ENCODE results near the gene ATG5.
A peak's percentile ranks its signal among the peaks of the same experiment; 100 is the strongest.

ATG5 gene

DNA sequence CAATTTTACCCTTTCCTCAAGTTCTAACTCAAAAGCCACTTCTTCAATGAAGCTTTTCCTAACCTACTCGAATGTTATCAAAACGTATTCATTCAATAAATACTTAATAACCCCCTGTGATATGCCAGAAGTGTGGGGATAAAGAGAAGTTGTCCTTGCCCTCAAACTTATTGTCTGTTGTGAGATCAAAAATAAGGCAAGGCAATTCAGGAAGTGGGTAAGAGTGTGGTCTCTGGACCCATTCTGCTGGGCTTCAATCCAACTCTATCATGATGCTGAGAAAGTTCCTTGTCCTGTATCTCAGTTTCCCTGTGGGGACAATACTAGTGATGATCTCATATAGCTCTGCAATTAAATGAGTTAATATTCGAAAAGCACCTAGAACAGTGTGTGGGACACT, 146.7 kb downstream of the ATG5 start:
- DNase-seq (ENCODE audit: low read depth), result no peak

GRCh38 chr6:106177786-106178185, 147.8 kb downstream of the ATG5 start:
- no peak for DNase-seq (ENCODE audit: low read depth)

- peak; percentile 32 for DNase-seq (ENCODE audit: low read depth)
Observed at GRCh38 chr6:106173124-106173879, 152.3 kb downstream of the ATG5 start.

DNA sequence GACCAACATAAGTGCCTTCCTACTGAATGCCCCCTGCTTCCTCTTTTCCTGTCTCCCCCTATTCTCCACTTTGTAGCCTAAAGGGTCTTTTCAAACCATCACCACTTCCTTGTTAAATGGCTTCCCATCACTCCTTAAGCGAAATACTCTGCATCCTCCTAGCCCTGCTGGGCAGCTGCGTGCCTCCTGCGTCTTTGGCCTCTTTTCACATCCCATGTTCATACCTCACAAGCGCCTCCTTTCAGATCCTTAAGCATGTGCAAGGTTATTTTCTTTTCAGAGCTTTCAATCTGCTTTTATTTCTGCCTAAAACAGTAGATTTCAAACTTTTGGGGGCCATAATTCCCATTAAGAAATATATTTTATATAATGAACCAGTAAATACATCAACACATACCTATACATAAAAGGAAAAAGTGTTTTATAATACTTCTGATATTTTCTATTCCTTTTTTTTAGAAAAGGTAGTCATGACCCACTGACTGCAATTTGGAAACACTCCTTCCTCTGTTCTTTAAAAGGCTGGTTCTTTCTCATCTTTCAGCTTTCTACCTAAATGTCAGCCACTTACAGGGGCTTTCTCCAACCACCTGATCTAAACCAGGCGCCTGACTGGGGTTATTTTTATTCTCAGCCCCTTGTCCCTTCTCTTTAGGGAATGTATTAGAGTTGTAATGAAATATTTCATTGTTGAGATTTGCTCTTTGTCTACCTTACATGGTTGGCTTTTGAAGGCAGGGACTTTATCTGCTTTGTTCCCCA, 155.3 kb downstream of the ATG5 start:
- DNase-seq (ENCODE audit: low read depth), result no peak

DNA sequence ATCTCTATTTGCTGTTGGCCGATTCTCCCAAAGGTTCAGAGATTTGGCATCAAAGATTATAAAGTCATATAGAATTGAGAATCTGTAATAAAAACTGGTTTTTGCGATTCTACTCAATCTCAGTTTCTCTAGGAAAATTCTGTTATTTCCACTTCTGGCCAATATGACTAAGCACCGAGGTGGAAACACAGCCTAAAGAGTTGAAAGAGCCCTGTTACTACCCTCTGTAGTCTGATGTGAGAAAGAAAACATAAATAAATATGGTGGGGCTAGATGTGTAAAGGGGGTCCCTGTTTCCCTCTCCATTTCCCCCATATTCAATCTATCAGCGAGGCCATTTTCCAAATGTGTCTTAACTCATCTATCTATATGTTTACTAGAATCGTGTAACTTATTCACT, 156.0 kb downstream of the ATG5 start:
- DNase-seq (ENCODE audit: low read depth), result no peak

DNA sequence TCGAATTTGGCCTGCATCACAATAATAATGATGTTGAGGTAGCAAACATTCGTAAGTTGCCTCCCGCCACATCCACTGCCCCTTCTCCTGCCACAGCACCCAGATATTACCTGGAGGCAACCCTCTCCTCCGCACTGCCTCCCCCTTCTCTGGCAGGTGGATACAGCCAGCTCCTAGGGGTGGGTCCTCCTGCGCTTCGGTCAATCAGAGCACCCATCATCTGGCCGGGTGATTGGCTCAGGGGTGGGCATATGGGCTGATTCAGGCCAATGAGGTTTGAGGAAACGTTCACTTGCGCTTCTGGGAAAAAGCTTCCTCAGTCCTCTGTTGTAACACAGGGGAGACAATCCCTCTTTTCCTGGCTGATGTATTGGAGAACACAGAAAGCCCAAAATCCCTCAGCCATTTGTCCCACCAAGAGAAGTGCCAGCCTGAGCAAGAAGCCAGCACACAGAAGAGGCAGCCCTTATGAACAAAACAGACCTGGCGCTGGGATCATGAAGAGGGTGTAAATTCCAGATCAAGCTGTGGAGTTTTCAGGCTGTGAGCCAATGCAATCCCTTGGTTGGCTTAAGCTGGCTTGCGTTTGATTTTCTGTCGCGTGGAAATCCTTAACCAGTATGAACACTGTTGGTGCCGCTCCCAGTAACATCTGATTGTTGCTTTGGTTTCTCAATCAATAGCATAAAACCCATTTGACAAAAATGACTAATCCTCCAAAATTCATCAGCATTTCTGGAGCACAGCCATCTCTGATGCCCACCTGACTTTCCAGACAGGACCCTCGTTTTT, 157.3 kb downstream of the ATG5 start:
- no peak for DNase-seq (ENCODE audit: low read depth)

DNA sequence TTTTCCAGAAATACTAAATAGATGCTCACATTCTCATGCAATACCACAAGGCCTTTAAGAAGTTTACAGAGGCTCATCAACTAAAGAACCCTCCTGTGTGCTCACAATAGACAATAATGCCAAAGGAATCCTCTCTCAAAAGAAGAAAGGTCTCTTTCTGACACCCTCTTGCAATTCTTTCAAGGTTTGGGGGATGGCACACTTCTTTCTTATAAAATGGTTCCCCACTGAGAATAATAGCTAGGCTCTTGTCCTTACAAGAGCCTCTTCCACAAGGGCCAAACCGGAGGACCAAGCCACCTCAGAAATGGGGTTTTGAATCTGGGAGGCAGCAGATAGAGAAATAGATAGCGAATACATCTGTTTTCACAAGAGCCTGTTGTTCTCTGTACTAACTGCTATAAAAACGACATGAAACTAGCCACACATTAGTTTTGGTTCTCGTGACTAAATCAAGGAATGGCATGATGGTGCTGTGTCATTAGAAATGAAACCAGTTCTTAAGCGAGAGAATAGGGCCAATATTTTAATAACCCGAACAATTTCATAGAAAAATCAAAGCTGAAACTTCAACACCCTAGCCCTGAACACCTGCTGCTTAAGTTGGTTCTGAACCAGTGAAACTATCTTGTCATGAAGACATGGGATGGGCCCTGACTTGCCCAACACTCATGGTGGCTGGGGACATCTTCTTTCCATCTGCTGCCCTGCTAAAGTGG, 158.3 kb downstream of the ATG5 start:
- no peak for DNase-seq (ENCODE audit: low read depth)

GRCh38 chr6:106165885-106166485, 159.6 kb downstream of the ATG5 start:
- no peak for DNase-seq (ENCODE audit: low read depth)

DNA sequence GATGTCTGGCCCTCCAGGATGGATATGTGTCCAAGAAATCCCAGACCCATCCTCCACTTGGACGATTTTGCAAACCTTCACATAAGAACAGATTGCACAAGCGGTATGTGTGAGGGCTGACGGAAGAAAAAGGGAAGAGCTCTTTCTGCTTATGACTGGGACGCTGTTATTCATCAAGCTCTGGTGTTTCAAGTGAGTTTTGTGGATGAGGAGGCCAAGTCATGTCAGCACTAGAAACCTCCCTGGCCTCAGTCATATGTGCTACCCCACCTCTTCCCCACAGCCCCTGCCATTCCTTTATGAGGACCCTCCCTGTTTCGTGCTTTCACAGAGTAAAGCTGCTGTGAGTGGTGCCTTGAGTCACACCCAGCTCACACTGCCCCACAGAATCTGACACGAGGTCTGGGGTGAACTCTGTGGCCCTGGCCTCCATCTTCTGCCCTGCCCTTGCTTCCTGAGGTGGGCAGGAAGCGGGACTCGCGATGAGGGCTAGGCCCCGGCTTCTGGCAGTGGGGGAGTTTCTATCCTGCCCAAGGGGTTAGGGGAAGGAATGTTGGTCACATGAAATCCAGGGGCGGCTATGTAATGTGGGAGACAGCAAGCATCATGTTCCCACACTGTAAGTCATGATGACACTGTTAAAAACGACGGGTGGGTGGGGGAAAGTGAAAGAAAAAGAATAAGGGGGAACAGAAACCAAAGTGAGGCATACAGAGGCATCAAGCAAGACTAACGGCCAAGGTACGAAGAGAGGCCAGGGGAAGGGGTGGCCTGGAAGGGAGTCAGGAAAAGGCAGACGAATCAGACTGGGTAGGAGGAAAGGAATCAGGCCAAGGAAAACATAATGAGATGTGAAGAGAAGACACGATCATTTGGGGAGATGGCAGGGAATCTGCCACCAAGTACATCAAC, 161.3 kb downstream of the ATG5 start:
- peak; percentile 87 for DNase-seq (ENCODE audit: low read depth)

DNA sequence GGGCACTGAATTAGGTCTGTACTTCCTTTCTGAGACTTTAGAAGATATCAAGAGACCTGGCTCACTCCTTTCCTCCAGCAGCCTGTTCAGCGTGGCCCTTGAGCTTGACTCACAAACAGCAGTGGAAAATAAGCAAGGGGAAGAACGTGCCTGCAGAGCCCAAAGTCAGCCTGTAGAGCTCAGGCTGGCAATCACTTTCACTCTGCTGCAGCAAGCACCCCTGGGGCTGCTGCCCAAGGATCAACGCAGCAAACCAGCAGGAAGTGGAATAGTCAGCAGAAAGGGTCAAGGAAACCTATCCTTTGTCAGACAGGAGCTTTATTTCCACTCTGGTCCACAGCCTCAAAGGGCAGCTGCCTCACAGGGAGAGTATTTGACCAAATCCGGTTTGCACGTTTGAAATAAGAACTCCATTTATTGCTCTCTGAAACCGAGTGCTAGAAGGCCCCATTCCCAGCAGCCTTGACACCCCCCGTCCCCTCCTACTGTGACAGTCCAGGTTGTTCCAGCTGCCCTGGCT, 162.1 kb downstream of the ATG5 start:
- DNase-seq (ENCODE audit: low read depth), result peak; percentile 89

DNA sequence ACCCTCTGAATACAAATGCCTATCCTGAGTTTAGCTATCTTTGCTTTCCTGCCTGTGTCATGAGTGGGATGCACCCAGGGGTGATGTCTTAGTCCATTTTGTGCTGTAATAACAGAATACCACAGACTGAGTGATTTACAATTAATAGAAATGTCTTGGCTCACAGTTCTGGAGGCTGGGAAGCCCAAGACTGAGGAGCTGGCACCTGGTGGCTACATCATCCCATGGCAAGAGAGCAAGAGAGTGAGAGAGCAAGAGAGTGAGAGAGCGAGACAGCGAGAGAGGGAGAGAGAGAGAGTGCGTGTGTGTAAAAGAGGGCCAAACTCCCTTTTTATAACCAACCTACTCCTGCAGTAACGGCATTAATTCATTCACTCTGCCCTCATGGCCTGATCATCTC, 162.6 kb downstream of the ATG5 start:
- peak; percentile 30 for DNase-seq (ENCODE audit: low read depth)

DNA sequence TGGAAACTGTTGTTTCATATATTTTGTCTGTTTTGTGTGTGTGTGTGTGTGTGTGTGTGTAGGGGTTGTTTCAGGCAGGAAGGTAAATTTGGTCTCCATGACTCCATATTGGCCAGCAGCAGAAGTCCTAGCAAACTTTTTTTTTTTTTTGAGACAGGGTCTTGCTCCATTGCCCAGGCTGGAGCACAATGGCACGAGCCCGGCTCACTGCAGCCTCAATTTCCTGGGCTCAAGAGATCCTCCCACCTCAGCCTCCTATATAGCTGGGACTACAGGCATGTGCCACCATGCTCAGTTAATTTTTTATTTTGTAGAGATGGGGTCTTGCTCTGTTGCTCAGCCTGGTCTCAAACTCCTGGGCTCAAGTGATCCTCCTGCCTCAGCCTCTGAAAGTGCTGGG, 163.7 kb downstream of the ATG5 start:
- no peak for DNase-seq (ENCODE audit: low read depth)

DNA sequence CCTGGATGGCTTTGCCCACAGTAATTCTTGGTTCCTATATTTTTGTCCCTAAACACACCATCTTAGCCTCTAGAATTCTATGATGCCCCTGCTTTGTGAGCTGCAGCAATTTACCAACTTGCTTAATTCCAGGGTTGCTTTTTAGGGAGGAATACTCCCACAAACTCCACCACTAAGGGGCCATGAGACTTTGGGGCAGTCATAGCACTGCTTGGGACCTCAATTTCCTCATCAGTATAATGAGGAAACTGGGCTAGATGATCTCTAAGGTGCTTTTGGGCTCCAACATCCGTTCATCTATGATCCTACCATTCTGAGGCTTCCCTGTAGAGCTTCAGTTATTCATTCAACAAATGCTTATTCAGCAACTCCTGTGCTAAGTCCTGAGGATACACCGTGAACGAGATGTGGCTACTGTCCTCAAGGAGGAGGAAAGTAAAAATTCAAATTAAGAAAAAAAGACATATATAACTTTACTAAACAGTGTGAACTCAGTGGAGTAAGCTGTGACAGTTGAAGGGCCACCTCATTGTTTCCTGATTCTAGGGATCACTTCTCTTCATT, 164.2 kb downstream of the ATG5 start:
- DNase-seq (ENCODE audit: low read depth), result no peak

- DNase-seq (ENCODE audit: low read depth), result no peak
Observed at GRCh38 chr6:106160189-106160588, 165.4 kb downstream of the ATG5 start.

GRCh38 chr6:106159531-106159940, 166.0 kb downstream of the ATG5 start:
- peak; percentile 98 for DNase-seq (ENCODE audit: low read depth)

DNA sequence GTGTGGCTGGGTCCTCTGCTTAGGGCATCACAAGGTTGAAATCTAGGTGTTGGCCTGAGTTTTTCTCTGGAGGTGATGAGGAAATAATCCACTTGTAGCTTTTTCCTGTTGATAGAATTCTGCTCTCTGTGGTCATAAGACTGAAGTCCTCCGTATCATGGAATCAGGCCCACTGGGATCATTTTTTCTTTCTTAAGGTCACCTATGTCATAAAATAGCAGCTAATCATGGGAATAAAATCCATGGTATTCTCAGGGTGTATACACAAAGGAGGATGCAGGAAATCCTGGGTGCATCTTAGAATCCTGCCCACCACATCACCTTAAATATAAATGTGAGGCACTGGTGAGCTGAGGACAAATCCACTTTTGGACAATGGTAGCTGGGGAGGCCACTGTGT, 166.7 kb downstream of the ATG5 start:
- peak; percentile 74 for DNase-seq (ENCODE audit: low read depth)

- DNase-seq (ENCODE audit: low read depth), result no peak
Observed at GRCh38 chr6:106156863-106157262, 168.7 kb downstream of the ATG5 start.

DNA sequence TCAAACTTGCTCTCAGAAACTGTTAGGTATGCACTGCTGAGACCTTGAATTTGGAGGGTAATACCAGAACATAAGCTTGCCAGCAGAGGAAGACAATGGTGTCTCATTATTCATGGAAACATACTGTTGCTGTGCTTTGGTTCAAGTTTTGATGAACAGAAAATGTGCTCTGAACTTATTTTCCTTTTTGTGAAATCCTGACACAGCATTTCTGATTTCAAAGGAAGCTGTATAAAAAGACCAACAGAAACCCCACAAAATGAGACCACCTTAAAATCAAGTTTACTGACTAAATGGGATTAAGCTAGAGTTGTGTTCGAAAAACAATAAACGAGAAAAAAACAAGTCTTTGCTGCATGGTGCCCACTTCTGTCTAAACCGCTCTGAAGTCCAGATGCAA, 169.1 kb downstream of the ATG5 start:
- DNase-seq (ENCODE audit: low read depth), result no peak

GRCh38 chr6:106155219-106155830, 170.2 kb downstream of the ATG5 start:
- DNase-seq (ENCODE audit: low read depth), result peak; percentile 64

- DNase-seq (ENCODE audit: low read depth), result no peak
Observed at GRCh38 chr6:106154326-106154725, 171.2 kb downstream of the ATG5 start.

All from EH (cell line).